CD4-positive, alpha-beta T cell treated with Interleukin-2 at 100 ng/mL for 4 hours (primary cell): Measurements from ENCODE around the gene ORC3.

ENCODE experiments used
- DNase-seq: peaks from one replicate; pipeline ENCODE4 v3.0.0-alpha.2; 2020; ENCODE audit warnings: low spot score

The ORC3 gene

DNA sequence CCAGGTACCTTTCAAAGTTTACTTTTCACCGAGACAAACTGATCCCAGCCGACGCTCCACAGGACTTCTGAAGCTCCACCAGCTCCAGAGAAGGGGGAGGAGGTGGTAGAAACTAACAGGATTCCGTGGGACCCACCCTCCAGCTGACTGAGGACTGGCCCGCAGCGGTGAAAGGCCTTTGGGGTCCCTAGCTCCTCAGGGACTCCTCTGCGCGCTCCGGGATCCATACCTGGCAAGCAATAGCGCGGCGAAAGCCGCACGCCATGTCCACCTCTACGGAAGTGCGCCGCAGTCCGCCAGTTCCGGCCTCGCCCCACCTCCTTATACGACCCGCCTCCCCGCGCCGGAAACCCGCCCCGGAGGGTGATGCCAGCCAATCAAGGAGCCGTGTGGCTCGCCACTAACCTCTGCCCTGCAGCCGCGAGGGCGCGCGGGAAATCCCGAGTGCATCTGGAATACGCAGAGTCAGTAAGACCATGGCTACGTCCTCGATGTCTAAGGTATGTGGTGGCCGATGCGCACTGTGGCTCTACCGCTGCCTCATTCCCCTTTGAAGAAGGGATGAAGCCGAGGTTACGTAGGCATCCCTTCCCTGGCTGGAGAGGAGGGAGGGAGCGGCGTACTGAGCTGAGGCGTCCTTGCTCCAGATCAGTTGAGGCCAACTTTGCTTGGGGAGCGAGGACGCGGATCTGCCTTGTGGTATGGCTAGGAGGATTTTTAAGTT is at the start of gene ORC3, which contains the start of gene RARS2:
ORC3 (plus strand) TSS at position 443 of the 724 bp plus-strand sequence; CDS start at position 477, 34 bp downstream.
RARS2 (minus strand) TSS at position 295 of the 724 bp plus-strand sequence; CDS start at position 265, 30 bp downstream.
- DNase-seq: peak; percentile 95

DNA sequence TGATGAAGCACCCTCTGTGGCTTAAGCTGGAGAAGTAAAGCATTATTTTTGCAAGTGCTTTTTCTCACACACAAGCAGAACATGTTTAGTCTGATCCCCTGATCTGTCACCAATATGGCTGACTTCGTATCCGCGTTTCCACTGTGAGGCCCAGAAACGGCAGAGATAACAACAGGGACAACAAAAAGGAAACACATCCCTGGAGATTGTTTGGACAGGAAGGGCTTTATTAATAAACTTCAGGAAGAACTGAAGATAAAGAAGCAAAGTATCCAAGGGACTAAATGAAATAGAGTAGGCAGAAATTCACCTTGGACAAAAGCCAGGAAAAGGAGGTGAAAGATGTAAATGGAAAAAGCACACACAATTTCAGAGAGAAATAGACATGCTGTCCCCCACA is 49.4 kb upstream of the ORC3 start:
- no peak for DNase-seq

DNA sequence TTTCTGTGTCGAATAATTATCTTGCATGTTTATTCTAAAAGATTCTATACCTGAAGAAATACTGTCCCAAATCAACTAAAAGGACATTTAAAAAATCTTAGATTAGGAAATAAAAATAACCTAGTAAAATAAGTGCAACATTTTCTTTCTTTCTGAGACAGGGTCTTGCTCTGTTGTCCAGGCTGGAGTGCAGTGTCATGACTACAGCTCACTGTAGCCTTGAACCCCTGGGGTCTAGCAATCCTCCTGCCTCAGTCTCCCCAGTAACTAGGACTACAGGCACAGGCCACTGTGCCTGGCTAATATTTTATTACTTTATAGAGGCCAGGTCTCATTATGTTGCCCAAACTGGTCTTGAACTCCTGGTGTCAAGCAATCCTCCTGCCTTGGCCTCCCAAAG is 48.9 kb upstream of the ORC3 start:
- DNase-seq: no peak

DNA sequence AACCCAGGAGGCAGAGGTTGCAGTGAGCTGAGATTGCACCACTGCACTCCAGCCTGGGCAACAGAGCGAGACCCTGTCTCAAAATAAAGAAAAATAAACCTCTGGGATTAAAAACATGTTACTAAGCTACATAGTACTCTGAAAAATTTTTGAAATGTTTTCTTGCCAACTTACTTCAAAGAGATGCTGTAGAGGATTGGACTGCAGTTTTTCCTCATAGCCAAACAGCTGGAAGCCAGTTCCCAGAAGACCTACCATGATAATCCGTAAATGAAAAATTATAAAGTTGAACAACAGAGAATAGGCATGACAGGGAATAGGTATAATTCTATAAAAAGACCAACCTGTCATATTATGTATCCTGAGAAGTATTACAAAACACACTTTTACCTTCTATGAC is 48.2 kb upstream of the ORC3 start:
- no peak for DNase-seq

DNA sequence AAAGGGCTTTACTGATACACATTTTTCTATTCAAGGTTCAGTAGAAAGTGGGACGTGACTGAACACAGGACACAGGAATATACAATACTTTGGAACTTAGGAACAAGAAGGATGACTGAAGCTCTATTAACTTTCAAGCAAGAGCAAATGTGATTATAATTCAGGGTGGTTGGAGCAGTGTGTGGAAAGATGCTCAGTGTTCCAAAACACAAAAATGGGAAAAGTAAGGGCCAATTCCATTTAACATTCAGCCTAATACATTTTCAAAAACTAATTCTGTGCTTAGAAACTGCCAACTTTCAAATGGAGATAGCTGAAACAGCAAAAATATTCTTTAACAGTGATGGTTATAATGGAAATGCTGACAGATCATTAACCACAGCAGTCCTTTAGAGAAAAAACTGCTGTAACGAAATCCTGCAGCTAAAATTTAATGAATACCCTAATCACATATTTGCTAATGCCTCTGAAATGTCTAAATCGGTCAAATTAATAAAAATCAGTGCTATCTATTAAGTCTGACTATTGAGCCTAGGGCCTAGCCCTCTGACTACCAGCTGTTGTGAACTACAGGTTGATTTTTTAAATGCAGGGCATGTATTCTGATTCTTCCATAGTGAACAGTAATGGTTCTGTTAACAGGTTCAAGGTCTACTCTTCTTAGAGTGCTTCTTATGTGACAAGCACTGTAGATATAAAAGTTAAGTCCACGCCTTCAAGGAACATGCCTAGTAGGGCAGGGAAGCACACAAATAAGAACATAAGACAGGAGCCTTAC is 46.0 kb upstream of the ORC3 start:
- no peak for DNase-seq

DNA sequence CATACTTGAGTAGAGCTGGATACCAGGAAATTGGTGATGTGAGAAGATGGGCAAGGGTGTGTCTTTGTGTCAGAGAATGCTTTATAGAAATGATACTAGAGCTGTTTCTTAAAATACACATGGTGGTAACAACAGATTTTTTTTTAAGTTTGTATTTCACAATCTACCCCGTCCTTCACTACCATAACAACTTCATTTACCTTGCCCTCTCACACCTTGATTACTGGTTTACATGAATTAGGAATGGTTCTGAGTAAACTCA is 45.5 kb upstream of the ORC3 start:
- no peak for DNase-seq

DNA sequence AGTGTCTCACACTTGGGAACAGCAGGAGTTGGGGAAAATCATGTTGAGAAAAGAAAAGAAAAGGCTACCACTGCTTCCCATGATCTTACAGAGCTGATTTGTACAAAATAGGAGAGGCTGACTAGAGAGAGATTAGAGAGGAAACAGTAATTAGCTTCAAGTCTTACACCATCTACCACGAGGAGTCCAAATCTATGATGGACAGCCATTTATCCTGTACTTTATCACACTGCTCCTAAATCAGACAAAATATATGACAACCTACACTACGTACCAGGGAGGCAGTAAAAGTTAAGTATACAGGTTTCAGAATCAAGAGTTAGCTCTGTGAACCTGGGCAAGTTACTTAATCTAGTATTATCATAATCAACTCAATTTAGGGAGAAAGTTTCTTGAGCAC is 38.1 kb upstream of the ORC3 start:
- DNase-seq: no peak

DNA sequence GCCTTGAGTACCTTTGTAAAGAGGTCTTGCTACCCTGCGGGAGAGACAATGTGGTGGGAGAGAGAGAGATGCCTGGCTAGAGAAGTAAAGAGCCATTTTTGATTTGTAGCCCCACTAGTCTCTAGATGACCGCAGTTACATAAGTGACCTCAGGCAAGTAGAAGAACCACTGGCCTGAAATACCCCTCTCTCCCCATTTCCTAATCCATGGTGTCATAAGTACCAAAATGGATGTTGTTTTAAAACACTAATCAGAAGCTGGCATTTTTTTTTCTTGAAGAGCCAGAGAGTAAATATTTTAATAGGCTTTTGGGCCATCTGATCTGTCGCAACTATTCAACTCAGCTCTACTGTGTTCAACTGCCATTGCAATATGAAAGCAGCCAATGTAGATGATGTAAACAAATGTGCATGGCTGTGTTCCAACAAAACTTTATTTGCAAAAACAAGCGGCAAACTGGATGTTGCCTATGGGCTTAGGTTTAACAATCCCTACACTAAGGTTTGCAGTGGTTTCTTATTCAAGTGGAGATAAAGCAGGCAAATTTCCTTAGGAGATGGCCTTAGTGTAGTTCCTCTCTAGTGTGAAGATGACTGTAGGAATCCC is 36.7 kb upstream of the ORC3 start:
- no peak for DNase-seq

DNA sequence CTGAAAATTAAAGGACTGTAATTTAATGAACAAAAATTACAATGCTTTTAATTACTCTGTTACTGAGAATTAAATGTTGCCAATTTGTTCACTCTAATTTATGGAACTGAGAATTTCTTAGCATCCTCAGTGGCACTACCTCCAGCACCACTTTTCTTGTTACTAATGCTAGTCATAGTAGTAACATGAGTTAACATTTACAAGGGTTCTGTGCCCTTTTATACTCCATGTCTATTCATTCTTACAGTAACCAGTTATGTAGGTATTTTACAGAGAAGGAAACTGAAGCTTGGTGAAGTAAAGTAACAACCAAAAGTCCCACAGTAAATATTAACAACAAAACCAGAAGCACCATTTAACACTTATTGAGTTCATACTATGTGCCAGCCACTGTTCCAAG is 34.4 kb upstream of the ORC3 start:
- no peak for DNase-seq

DNA sequence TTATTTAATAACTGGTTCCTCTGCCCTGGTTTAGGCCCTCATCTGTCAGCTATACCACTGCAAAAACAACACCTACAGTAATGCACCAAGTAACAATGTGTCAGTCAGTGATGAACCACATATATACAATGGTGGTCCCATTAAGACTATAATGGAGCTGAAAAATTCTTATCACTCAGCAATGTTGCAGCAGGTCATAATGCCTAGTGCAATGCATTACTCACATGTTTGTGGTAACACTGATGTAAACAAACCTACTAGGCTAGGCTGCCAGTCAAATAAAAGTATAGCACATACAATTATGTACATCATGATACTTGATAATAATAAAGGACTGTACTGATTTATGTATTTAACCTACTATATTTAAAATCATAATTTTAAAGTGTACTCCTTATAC is 31.5 kb upstream of the ORC3 start:
- DNase-seq: no peak

DNA sequence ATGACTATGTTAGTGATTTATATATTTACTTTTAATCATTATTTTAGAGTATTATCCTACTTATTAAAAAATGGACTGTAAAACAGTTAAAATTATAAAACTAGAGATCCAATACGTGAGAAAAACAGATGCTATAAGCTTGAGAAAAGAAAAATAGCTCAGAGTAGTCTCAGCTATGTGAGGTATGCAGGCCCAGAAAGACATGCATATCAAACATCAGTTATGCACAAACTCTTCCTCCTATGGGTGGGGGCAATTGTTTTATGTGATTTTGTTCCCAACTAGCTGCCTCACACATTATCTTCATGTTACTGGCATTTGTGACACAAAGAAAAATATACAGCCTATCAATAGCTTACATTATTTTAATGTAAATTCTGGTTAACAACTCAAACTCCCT is 28.9 kb upstream of the ORC3 start:
- DNase-seq: no peak

DNA sequence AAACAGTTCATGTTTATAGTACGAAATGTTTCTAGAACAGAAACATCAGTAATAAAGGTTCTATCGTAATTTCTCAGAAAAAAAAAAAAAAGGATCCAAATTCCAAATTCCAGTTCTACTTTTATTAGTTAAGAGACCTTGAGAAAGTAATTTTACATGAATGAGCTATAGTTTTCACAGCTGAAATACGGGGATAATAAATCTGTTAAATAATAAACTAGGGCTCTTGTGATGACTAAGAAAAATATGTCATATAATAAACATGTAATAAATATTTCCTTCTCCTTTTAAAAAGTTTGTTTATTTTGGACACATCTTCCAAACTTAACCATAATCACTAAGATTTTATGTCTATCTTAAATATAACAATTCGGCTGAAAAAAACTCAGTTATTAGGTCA is 17.9 kb upstream of the ORC3 start:
- no peak for DNase-seq

DNA sequence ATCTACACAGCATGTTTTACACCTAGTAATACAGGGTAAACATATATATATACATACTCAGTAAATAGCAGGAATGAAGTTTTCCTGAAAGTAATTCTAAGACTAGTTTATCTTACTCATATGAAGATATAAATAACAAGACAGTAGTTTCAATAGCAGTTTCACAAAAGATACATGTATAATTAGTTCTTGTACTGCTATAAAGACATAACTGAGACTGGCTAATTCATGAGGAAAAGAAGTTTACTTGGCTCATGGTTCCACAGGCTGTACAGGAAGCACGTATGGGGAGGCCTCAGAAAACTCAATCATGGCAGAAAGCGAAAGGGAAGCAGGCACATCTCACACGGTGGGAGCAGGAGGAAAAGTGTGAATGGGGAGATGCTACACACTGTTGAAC is 17.1 kb upstream of the ORC3 start:
- DNase-seq: no peak

DNA sequence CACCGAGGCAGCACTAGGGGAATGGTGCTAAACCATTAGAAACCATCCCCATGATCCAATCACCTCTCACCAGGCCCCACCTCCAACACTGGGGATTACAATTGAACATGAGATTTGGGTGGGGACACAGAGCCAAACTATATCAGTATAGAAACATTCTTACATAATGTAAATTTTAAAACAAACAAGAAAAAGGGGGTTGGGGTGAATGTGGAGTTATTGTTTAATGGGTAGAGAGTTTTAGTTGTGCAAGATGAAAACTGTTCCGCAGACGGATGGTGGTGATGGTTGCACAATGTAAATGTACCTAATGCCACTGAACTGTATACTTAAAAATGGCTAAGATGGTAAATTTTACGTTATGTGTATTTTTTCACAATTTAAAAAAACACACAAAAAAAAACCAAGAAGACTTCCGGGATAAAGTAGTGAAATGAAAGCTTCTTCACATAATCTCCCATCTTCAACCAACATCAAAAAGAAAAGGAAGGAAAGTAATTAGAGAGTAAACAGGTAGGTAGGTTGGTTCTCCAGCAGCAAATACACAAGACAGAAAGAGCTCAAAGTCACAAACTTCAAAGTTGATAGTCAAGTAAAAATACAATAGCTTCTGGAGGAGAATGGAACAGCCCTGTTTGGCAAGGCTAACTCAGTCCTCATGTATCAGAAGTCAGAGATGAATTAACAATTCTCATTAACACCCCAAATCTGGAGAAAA is 16.5 kb upstream of the ORC3 start:
- no peak for DNase-seq

DNA sequence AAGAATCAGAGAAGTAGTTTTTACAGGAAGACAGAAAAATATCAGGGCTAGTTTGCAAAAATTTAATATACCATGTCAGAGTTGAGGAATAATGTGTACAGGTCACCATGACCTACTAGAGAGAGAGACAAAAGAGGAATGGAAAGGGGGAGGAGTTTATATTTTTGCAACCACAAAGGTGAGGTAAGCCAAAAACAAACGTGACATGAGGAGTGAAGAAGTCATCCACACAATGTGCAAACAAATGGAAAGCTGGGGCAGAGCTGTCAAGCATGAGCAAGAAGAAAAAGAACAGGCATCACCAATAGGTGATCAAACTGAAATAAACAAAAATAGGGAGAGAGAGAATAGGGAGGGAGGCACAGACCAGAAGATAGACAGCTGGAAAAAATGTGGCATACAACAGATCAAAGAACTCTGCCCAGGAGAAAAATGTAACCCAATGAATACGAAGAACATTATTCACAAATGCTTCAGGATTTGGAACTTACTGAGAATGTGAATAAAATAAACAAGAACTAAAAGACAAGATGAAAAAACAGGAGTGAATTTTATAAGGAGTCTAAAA is 15.6 kb upstream of the ORC3 start:
- peak; percentile 45 for DNase-seq

DNA sequence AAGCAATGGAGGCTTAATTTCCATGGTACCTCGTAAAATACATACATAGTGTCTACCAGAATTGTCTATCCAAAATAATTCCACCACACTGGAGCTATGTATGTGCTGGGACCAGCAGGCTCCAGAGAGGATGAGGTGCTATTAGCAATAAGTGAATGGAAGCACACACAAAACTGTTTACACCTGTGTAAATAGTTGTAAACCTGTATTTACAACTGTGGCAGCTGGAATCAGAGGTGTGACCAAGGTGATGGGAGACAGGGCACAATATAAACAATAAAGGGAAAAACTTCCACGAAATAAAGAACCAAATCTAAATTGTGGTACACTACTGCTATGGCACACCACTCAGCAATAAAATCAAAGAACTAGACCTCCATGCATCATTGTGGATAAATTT is 14.5 kb upstream of the ORC3 start:
- DNase-seq: no peak

DNA sequence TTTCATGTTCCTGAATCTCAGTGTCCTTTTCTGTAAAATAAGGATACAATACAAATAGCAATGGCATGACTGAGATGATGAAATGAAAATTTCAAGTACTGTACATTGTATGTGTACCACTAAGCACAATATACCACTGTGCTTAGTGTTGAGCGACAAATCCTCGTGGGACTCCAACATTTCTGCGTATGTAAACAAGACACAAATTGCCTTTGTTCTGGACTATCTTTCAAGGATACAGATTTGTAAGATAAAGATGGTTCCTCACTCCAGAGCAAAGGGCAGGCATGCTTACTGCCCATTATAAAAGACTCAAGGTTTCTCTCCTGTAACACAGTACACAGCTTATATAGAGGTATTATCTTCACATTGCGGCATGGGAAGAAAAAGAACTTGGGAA is 6.1 kb upstream of the ORC3 start:
- DNase-seq: no peak

DNA sequence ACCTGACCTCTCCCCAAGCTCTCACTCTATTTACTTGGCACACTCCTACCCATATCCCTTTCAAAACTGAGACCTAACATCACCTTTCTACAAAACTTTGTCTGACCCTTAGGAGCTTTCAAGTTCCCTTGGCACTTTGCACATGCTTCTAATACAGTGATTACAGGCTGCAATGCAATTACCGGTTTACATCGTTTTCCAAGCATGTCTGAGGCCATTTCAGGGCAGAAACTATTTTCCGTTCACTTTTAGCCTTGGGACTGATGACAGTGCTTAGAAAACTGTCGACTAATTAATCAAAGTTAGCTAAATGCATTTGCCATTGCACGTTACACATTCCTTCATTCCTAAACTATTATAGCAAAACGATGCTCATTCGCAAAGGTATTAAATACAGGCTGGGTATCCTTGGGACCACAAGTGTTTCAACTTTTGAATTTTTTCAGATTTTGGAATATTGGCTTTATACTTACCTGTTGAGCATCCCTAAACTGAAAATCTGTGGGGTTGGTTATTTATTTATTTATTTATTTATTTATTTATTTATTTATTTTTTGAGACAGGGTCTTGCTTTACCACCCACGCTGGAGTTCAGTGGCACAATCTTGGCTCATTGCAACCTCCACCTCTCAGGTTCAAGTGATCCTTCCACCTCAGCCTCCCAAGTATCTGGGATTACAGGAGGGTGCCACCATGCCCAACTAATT is 3.4 kb upstream of the ORC3 start:
- no peak for DNase-seq

DNA sequence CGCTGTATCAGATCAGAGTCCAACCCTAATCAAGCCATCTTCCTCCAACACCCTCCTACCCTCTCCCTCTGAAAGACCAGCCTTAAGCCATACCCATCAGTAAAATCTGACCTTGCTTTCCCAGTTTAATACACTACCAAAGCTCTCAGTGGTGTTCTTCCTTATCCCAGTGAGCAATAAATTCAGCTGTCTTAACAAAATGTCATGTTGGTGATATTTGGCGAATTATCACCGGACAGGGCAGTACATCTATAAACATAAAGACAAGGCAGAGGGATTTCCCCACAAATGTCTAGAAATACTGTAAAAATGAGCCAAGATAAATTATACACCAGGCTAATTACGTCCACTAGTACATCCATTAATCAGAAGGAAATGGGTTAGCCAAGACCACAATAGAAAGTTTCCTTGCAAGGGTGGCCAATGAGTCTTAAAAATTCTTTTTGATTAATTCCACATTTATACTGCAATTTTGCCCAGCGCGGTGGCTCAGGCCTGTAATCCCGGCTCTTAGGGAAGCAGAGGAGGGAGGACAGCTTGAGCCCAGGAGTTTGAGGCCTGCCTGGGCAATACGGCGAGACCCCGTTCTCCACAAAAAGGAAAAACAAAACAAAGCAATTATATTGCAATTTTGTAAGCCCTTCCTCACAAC is 1.1 kb upstream of the ORC3 start:
- no peak for DNase-seq

DNA sequence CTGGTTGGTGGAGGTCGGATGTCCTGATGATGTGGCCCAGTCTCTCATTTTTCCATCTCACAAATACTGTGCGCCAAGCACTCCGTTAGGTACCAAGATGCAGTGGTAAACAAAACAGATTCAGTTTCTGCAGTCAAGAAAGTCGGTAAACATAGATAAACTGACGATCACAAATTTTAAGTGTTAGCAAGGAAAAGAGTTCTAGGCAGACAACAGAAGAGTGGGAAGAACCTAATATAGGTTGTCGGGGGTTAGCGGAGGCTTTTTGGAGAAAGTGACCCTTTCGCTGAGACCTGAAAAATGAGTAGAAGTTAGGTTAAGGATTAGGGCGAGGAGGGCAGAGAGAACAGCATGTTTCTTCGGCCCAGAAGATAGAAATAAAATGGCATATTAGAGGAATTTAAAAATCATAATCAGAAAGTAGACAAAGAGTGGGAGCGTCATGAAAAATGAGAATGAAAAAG is 514 bp downstream of the ORC3 start:
- no peak for DNase-seq

DNA sequence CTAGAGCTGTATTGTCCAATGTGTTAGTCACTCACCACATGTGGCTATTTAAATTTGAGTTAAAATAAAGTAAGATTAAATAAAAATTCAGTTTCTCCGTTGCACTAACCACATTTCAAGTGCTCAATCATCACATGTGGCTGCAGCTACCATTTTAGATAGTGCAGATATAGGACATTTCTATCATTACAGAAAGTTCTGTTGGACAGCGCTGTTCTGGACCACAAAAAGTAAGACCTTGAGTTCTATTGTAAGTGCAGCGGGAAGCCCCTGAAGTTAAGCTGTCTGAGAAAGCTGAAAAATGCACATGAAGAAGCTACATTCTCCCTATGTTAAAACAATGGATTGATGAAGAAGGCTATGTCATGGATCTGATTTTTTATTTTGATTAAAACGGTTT is 1.1 kb downstream of the ORC3 start:
- no peak for DNase-seq
